ENCODE results near the gene HECW1.
A peak's percentile ranks its signal among the peaks of the same experiment; 100 is the strongest.

Gene HECW1

GRCh38 chr7:43405948-43406347, 293.5 kb downstream of the HECW1 start:
- no peak for DNase-seq (ENCODE audit: low read depth in 2 of 3, low spot score in 1 of 3)

DNA sequence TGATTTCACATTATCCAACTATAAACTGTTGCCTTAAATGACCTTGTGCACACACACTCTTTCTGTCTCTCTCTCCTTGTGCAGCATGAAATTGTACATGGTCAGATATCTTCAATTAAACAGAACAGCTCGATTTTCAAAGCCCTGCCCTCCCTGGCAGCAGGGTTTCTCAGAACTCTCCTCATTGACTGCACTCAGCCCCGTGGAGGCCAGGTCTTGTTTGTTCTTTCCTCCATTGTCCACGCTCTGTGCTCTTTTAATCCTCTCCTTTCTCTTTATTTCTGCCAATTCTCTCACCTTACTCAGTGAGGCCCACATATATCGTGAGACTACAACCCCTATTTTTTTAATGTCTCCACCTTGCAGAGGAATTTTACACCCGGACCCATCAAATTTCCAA, 294.5 kb downstream of the HECW1 start:
- no peak for DNase-seq (ENCODE audit: low read depth in 2 of 3, low spot score in 1 of 3)

- no peak for DNase-seq (ENCODE audit: low read depth in 2 of 3, low spot score in 1 of 3)
Observed at GRCh38 chr7:43408981-43409380, 296.5 kb downstream of the HECW1 start.

GRCh38 chr7:43417455-43417854, 305.0 kb downstream of the HECW1 start:
- DNase-seq (ENCODE audit: low read depth in 2 of 3, low spot score in 1 of 3): no peak

GRCh38 chr7:43430411-43430810, 318.0 kb downstream of the HECW1 start:
- DNase-seq (ENCODE audit: low read depth in 2 of 3, low spot score in 1 of 3): no peak

DNA sequence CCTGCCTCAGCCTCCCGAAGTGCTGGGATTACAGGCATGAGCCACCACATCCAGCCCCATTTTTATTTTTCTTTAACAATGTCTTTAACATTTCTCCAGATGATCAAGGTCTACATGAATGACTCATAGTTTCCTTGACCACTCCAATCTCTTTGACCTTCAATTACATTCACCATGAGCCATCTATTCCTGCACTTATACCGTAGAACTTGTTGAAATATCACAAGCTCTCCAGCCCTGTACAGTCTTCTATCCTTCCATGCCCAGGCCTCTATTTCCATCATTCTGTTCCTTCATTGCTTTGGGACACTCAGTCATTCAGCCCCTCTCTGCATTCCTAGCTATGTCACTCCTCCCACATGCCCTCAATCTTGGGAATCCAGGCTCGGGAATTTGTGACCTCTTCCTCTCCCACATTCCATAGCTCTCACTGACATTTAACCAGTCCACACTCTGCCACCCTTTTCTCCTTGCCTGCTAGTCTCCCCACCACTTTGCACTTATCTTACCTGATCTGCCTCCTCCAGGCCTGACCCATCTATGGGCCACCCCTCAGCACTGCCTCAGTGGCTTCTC, 318.7 kb downstream of the HECW1 start:
- no peak for DNase-seq (ENCODE audit: low read depth in 2 of 3, low spot score in 1 of 3)

GRCh38 chr7:43433639-43434038, 321.2 kb downstream of the HECW1 start:
- DNase-seq (ENCODE audit: low read depth in 2 of 3, low spot score in 1 of 3): no peak

DNA sequence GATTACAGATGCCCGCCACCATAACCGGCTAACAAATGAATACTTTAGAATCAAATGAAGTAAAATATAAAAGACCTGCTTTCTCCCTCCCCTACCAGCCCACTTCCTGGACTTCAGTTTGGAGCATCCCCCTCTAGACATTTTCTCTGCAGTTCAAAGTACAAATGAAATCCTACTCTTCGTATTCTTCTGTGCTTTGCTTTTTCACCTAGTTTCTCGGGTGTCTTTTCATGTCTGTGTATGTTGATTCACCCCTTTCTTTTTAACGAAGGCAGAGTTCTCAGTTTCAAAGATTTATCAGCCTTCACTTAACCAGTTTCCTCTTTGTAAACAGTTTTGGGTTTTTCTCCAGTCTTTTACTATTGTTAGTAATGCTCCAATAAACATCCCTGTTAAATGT, 324.6 kb downstream of the HECW1 start:
- no peak for DNase-seq (ENCODE audit: low read depth in 2 of 3, low spot score in 1 of 3)

DNA sequence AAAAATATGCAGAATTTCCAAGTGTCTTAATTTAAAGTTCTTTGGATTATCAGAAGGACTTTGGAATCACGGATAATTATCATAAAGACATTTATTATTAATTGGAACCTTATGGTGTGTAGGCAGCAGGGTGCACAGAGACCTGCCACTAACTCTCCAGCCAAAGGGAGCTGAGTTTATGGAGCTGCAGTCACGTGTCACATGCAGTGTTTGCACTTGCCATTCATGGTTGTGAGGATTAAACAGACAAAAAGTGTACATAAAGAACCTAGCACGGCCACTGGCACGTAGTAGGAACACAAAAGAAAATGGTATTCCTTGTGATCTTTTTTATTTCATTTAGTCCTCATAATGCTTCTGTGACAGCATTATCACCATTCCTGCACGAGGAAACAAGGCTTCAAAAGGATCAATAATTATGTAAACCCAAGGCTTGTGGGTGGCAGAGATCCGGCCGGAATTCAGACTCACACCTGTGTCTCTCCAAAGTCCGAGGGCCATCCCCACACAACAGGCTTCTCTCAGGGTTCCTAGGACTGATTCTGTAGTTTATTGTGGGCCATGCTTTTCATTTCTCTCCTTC, 326.5 kb downstream of the HECW1 start:
- no peak for DNase-seq (ENCODE audit: low read depth in 2 of 3, low spot score in 1 of 3)

- DNase-seq (ENCODE audit: low read depth in 2 of 3, low spot score in 1 of 3): peak; percentile 32 to 59 (median 50)
Observed at GRCh38 chr7:43439631-43440401, 327.4 kb downstream of the HECW1 start.

DNA sequence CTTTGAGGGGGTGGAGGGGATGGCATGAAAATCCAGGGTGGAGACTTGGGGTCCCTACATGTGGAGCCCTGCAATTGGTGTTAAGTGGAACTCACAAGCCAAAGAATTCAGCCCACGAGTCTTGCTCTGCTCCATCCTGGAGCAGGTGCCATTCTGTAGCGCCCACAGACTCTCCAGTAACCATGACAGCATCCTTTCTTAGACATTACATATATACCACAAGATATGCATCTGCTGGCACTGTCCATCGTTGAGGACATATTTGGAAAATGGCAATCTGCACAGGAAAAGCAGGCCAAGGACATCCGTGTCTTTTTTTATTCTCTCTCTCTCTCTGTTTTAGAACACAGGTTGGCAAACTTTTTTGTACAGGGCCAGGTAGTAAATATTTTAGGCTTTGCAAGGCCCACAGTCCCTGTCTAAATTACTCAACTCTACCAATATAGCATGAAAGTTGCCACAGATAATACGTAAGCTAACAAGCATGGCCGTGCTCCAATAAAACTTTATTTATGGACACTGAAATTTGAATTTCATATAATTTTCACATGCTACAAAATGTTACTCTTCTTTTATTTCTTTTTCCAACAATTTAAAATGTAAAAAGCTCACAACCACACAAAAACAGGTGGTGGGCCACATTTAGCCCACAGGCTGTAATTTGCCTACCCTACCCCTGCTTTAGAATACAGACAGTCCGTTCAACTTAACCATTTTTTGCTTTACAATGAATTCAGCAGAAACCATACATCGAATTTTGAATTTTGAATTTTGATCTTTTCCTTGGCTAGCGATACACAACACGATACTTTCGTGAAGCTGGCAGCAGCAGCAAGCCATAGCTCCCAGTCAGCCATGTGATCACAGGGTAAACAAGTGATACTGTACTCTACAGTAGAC, 329.0 kb downstream of the HECW1 start:
- no peak for DNase-seq (ENCODE audit: low read depth in 2 of 3, low spot score in 1 of 3)

GRCh38 chr7:43443381-43443780, 330.9 kb downstream of the HECW1 start:
- DNase-seq (ENCODE audit: low read depth in 2 of 3, low spot score in 1 of 3): no peak

DNA sequence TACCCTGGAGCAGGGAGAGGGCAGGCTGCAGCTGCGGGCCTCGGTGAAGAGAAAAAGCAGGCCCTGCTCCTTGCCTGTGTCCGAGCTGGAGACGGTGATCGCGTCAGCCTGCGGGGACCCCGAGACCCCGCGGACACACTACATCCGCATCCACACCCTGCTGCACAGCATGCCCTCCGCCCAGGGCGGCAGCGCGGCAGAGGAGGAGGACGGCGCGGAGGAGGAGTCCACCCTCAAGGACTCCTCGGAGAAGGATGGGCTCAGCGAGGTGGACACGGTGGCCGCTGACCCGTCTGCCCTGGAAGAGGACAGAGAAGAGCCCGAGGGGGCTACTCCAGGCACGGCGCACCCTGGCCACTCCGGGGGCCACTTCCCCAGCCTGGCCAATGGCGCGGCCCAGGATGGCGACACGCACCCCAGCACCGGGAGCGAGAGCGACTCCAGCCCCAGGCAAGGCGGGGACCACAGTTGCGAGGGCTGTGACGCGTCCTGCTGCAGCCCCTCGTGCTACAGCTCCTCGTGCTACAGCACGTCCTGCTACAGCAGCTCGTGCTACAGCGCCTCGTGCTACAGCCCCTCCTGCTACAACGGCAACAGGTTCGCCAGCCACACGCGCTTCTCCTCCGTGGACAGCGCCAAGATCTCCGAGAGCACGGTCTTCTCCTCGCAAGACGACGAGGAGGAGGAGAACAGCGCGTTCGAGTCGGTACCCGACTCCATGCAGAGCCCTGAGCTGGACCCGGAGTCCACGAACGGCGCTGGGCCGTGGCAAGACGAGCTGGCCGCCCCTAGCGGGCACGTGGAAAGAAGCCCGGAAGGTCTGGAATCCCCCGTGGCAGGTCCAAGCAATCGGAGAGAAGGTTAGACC, 332.5 kb downstream of the HECW1 start:
- no peak for DNase-seq (ENCODE audit: low read depth in 2 of 3, low spot score in 1 of 3)

DNA sequence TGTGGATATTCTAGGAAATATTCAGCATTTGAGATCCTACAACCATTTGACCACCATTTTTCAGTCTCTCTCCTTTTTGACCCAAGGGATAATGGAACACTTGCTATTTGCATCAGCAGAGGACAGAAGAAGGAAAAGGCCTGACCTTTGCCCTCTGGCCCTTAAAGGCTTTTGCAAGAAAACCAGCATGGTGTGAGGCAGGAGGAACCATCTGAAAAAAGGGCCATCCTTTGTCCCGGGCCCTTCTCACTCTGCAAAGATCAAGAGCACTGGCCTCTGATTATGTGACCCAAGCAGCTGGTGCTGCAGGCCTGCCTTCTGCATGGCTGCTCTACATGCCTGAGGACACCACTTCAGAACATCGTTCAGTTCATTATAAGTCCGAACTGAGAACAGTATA, 337.1 kb downstream of the HECW1 start:
- DNase-seq (ENCODE audit: low read depth in 2 of 3, low spot score in 1 of 3): no peak

DNA sequence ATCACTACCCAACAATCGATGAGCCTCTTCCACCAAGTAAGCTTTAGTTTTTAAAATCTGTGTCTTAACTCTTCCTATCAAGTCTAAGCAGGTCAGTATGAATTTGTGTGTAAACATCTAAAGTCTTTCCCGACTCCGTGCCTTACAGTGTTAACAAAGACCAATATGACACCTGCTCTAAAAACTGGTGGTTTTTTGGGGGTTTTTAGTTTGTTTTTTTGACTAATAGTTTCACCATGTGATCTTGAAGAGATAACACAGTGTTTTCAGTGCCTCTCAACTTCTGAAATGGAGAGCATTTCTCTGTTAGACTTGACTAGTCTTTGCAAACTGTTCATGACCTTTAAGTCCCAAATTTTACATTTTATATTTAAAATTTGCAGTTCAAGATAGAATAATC, 338.4 kb downstream of the HECW1 start:
- no peak for DNase-seq (ENCODE audit: low read depth in 2 of 3, low spot score in 1 of 3)

GRCh38 chr7:43454936-43455518, 342.6 kb downstream of the HECW1 start:
- DNase-seq (ENCODE audit: low read depth in 2 of 3, low spot score in 1 of 3): no peak

DNA sequence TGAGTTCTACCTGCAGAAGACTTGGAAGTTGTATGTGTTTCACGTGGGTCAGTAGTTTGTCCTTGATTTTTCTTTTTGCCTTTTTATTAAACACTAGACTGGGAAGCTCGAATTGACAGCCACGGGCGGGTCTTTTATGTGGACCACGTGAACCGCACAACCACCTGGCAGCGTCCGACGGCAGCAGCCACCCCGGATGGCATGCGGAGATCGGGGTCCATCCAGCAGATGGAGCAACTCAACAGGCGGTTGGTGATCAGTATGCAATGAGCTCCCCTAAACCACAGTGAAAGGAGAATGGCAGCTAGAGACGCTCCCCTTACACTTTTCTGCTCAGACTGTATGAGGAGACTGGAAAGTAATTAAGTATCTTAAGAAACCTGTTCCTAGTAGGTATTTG, 343.8 kb downstream of the HECW1 start:
- no peak for DNase-seq (ENCODE audit: low read depth in 2 of 3, low spot score in 1 of 3)

DNA sequence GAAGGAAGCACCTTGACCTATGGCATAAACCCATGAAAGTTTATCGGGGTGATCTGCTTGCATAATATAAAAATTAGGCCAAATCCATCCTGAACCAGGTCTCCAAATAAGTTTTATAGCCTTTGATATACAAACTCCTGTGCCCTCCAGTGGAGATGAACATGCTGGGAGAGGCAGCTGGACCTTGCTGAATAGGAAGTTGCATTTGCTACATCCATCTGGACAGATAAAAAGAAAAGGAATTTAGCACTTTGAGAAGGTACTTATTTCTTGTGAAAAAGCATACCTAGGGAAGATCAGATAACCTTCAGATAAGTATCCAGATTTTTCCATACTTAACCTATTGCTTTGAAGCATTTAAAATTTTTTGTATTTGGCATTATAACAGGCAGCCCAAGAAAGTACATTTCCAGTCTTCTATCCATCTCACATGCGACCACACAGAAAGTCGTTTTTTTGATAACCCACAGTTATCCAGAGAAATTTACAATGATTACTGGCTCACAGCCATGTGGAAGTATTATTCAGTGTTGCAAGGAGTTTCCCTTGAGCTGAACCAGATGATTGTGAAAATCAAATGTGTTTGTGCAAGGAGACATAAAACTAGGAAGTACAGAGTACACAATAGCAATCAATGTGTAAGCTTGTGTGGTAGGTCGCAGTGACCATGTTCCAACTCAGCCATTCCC, 346.0 kb downstream of the HECW1 start:
- no peak for DNase-seq (ENCODE audit: low read depth in 2 of 3, low spot score in 1 of 3)

DNA sequence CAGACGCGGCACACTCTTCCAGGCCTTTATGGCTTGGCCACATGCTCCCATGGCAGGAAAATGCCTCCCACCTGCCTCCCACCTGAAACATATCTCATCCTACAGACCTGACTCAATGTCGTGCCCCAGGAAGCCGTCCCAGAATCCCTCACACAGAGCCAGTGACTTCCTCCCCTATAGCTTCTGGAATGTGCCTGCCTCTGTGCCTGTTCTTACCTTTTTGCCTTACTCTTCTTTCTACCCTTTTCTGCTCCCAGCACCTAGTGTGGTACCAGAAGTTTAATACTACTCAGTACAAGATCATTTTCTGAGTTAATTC, 346.5 kb downstream of the HECW1 start:
- no peak for DNase-seq (ENCODE audit: low read depth in 2 of 3, low spot score in 1 of 3)

Measured in stimulated activated CD4-positive, alpha-beta T cell treated with anti-CD3 and anti-CD28 coated beads, Interleukin-12 subunit alpha, Interleukin-12 subunit beta, amount 100 ng/mL, for 48 hours (primary cell).